OCI-LY3 (cell line): Measurements from ENCODE around the gene GIGYF1.

ENCODE experiments used
- H2AFZ ChIP-seq: fragments of 200-600, 300-600 bp; shearing (Covaris generic); 2 replicates; pipeline ENCODE4 v1.6.0; 2014; ENCODE audit warnings: antibody characterized with exemption, low read depth, low read length
- H3K27ac ChIP-seq: fragments of 200-600, 300-600 bp; sonication (generic); 2 replicates; pipeline ENCODE4 v1.5.1; 2014; ENCODE audit warnings: mild to moderate bottlenecking, low read length, moderate library complexity, mixed read lengths
- H3K27me3 ChIP-seq: fragments of 200-600, 300-600 bp; sonication (generic); 2 replicates; pipeline ENCODE4 v1.6.1; 2014; ENCODE audit warnings: low read depth, low read length, mixed read lengths
- H3K36me3 ChIP-seq: fragments of 200-600, 300-600 bp; sonication (generic); replicated peaks from 2 replicates; pipeline ENCODE3; 2014; ENCODE audit warnings: low read depth, low read length, mixed read lengths
- H3K4me1 ChIP-seq: fragments of 300-600, 200-600 bp; sonication (generic); 2 replicates; pipeline ENCODE4 v1.6.1; 2014; ENCODE audit warnings: low read length, mixed read lengths
- H3K4me2 ChIP-seq: fragments of 200-600, 300-600 bp; sonication (generic); 2 replicates; pipeline ENCODE4 v1.6.1; 2014; ENCODE audit warnings: low read length, mixed read lengths
- H3K4me3 ChIP-seq: fragments of 300-600, 200-600 bp; sonication (generic); 2 replicates; pipeline ENCODE4 v1.5.1; 2014; ENCODE audit warnings: antibody characterized with exemption, mild to moderate bottlenecking, low read length, moderate library complexity
- H3K79me2 ChIP-seq: fragments of 300-600, 200-600 bp; shearing (Covaris generic); 2 replicates; pipeline ENCODE4 v1.6.1; 2014; ENCODE audit warnings: mild to moderate bottlenecking, low read length, mixed read lengths
- H3K9ac ChIP-seq: fragments of 300-600, 200-600 bp; shearing (Covaris generic); 2 replicates; pipeline ENCODE4 v1.6.0; 2014; ENCODE audit warnings: mild to moderate bottlenecking, low read length, moderate library complexity
- H3K9me3 ChIP-seq: fragments of 200-600, 300-600 bp; shearing (Covaris generic); 2 replicates; pipeline ENCODE4 v1.6.1; 2014; ENCODE audit warnings: low read length, mixed read lengths; ENCODE audit not compliant: insufficient read depth
- H4K20me1 ChIP-seq: fragments of 200-600, 300-600 bp; sonication (generic); 2 replicates; pipeline ENCODE4 v1.6.1; 2016; ENCODE audit warnings: low read length, mixed read lengths; ENCODE audit not compliant: insufficient read depth
- EZH2phosphoT487 ChIP-seq: fragments of 200-600 bp; shearing (Covaris generic); IDR thresholded peaks from 2 replicates; pipeline ENCODE4 v1.6.1; 2018; ENCODE audit warnings: antibody characterized with exemption, mixed run types, low read depth
- TF ChIP-seq, protein P1 (sequence below): fragments of 200-600, 300-600 bp; sonication (generic); IDR thresholded peaks from 2 replicates; pipeline ENCODE4 v1.5.1; 2014; ENCODE audit warnings: antibody characterized with exemption, low read length, low read depth

The GIGYF1 gene

DNA sequence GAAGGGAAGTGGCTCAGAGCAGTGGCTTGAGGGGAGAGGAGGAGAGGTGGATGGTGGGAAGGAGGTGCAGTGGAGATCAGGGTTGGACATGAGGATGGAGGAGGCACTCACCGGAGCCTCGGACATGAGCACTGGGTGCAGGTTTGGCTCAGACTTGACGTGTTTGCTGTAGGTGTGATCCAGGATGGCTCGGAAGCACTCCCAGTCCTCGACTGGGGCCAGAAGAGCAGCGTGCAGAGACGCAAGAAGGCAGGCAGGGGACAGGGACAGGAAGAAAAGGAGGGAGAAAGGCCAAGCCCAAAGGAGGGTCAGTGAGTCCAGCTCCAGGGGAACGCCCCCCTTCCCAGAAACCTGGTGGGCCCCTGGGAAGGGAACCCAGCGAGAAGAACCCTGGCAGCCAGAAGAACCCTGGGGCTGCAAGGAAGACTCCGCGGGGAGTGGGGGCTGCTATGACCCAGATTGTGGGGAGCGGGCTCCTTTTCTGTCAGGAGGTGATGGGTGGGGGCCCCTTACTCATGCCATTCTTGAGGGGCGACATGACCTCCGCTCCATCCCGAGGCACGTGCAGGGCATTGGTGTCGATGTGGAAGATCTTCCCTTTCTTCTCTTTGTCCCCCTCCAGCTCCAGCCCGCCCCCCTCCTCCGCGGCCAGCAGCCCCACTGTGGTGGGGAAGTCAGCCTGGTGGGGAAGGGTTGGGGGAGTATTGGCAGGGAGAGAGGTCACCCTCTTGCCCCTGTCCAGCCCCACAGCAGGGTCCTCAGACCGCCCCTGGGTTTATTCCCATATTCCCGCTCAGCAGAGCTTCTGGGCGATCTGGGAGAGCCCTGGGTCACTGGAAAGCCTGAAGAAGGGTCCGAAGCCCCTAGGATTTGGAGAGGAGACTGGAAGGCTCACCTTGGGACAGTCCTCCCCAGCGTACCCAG lies 38.9 kb downstream of the GIGYF1 start:
- no peak for TF ChIP-seq EZH2phosphoT487
- TF ChIP-seq, protein P1, sequence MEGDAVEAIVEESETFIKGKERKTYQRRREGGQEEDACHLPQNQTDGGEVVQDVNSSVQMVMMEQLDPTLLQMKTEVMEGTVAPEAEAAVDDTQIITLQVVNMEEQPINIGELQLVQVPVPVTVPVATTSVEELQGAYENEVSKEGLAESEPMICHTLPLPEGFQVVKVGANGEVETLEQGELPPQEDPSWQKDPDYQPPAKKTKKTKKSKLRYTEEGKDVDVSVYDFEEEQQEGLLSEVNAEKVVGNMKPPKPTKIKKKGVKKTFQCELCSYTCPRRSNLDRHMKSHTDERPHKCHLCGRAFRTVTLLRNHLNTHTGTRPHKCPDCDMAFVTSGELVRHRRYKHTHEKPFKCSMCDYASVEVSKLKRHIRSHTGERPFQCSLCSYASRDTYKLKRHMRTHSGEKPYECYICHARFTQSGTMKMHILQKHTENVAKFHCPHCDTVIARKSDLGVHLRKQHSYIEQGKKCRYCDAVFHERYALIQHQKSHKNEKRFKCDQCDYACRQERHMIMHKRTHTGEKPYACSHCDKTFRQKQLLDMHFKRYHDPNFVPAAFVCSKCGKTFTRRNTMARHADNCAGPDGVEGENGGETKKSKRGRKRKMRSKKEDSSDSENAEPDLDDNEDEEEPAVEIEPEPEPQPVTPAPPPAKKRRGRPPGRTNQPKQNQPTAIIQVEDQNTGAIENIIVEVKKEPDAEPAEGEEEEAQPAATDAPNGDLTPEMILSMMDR, result no peak
- Histone ChIP-seq H3K79me2 (no peaks in the 10 kb centered on the region), H3K27ac (no peak overlapping the region), H3K9ac (no peak overlapping the region), H4K20me1 (no peaks in the 10 kb centered on the region), H3K27me3 (no peaks in the 10 kb centered on the region), H3K36me3 (no peaks in the 10 kb centered on the region), H3K4me1 (no peaks in the 10 kb centered on the region), H3K4me3 (no peak overlapping the region), H2AFZ (no peak overlapping the region), H3K9me3 (no peaks in the 10 kb centered on the region), H3K4me2 (no peak overlapping the region)

DNA sequence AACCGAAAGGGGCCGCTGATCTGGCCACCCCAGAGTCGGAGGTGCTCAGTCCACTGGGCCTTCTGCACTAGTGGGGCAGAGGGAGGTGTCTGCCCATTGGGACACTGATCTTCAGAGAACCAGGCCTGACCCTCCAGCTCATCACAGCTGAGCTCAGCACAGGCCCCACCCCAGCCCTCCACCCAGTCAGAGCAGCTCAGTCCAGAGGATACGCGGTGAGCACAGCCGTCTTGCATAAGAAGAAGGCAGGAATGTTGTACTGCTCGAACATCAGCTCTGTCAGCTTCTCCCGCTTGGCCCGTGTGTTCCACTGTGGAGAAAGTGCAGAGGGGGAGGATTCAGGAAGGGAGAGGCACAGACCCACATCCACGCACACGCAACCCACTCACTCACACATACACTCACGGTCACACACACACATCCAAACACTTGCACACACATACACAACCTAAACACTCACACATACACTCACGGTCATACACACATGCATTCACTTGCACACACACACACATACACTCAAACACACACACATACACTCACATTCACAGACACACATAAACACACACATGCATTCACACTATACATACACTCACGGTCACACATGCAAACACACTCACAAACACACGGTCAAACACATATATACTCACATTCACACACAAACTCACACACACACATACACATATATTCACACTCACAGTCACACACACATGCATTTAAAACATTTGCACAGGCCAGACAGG lies 44.1 kb downstream of the GIGYF1 start:
- no peak overlapping the region for H3K4me3 ChIP-seq
- H3K36me3 ChIP-seq, result no peaks in the 10 kb centered on the region
- no peaks in the 10 kb centered on the region for H3K79me2 ChIP-seq
- no peaks in the 10 kb centered on the region for H3K9me3 ChIP-seq
- no peak for TF ChIP-seq EZH2phosphoT487
- TF ChIP-seq, protein P1, result no peak
- no peak overlapping the region for H3K9ac ChIP-seq
- H3K4me1 ChIP-seq, result no peaks in the 10 kb centered on the region
- peaks cover 6% of the 10 kb centered on the region; the same call in 1 of the 2 replicates for H3K27me3 ChIP-seq
- no peak overlapping the region for H2AFZ ChIP-seq
- no peak overlapping the region for H3K4me2 ChIP-seq
- H3K27ac ChIP-seq, result no peak overlapping the region
- no peaks in the 10 kb centered on the region for H4K20me1 ChIP-seq

DNA sequence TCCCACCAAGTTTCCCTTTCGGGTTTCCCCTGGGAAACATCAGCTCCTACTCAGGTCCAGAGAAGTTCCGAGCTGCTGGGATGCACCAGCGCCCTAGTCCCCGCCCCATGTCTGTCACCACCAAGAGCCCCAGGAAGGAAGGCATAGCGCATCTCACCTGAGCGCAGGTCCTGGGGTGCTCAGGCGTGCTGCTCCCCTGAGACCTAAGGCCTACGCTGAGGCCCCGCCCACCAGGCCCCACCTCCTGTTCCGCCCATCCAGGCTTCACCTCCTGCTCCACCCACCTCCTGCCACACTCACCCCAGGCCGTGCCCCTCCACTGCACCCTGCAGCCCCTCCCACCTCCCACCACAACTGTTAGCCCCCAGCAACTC lies 51.5 kb downstream of the GIGYF1 start:
- Histone ChIP-seq H4K20me1 (no peaks in the 10 kb centered on the region), H2AFZ (no peak overlapping the region), H3K9me3 (no peaks in the 10 kb centered on the region), H3K36me3 (no peaks in the 10 kb centered on the region), H3K27ac (no peak overlapping the region), H3K79me2 (no peaks in the 10 kb centered on the region), H3K4me1 (peaks cover 10% of the 10 kb centered on the region), H3K9ac (no peak overlapping the region), H3K4me2 (peak overlapping the region; percentile 73), H3K4me3 (peak overlapping the region; percentile 68), H3K27me3 (peaks cover 10% of the 10 kb centered on the region; the same call in 1 of the 2 replicates)
- TF ChIP-seq, protein P1, result no peak
- no peak for TF ChIP-seq EZH2phosphoT487

DNA sequence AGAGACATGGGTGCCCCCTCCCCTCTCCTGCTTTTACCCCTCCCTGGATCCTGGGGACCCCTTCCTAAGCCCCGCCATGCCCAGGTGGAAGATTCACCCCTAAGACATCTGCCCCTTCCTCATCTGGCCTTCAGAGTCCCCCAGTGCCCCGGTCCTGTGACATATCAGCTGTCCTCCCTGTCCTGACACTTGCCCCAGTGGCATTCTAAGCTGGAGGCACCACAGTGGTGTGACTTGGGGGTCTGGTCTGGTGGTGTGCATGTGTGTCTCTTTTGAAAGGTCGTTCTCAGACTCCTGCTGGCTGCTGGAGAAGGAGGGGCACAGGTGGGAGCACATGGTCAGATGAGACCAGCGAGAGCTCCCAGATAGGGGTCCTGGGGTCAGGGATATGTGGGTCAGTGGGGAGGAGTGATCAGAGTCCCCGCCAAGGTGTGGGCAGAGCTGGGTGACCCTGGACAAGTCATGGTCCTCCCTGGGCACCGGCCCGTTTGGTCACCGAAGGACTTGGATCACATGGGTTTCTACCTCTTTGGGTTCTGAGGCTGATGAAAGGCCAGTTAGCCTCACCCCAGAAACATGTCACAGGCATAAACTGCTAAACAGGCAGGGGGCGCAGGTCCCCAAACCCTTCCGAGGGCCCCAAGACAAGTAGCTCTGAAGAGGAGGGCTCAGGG lies 52.1 kb downstream of the GIGYF1 start:
- H3K9me3 ChIP-seq, result no peaks in the 10 kb centered on the region
- H3K4me1 ChIP-seq, result peaks cover 10% of the 10 kb centered on the region
- H3K79me2 ChIP-seq, result no peaks in the 10 kb centered on the region
- peaks cover 10% of the 10 kb centered on the region; the same call in 1 of the 2 replicates for H3K27me3 ChIP-seq
- peak overlapping the region; percentile 73 for H3K4me2 ChIP-seq
- H3K4me3 ChIP-seq, result peak overlapping the region; percentile 68
- no peak overlapping the region for H2AFZ ChIP-seq
- H4K20me1 ChIP-seq, result no peaks in the 10 kb centered on the region
- H3K36me3 ChIP-seq, result no peaks in the 10 kb centered on the region
- H3K27ac ChIP-seq, result no peak overlapping the region
- TF ChIP-seq, protein P1, result 0 out of 2 replicates have a peak, but pooled peaks have one; percentile 10
- TF ChIP-seq EZH2phosphoT487, result no peak
- H3K9ac ChIP-seq, result no peak overlapping the region
